VCaP (cell line): ENCODE data around the gene ADRA1B.

Experiments
- H3K27ac ChIP-seq: fragments of 450-650 bp; 2 replicates; pipeline ENCODE4 v1.5.1; 2017
- CTCF ChIP-seq: fragments of 450-650 bp; conservative IDR thresholded peaks from 2 replicates; pipeline ENCODE4 v1.5.1; 2017; ENCODE audit warnings: mild to moderate bottlenecking, moderate library complexity

The ADRA1B gene

GRCh38 chr5:159933531-159934485 is 17.5 kb downstream of the ADRA1B start:
- TF ChIP-seq CTCF: no peak
- H3K27ac ChIP-seq: no peak overlapping the region

GRCh38 chr5:159935946-159936345 is 19.7 kb downstream of the ADRA1B start:
- no peak overlapping the region for H3K27ac ChIP-seq
- TF ChIP-seq CTCF: no peak

GRCh38 chr5:159936686-159937329 is 20.5 kb downstream of the ADRA1B start:
- TF ChIP-seq CTCF: no peak
- H3K27ac ChIP-seq: no peak overlapping the region

- TF ChIP-seq CTCF: no peak
- H3K27ac ChIP-seq: no peak overlapping the region
Measured at GRCh38 chr5:159937580-159937979, 21.3 kb downstream of the ADRA1B start.

GRCh38 chr5:159943326-159943725 is 27.0 kb downstream of the ADRA1B start:
- TF ChIP-seq CTCF: no peak
- no peak overlapping the region for H3K27ac ChIP-seq

- TF ChIP-seq CTCF: no peak
- no peak overlapping the region for H3K27ac ChIP-seq
Measured at GRCh38 chr5:159944056-159944600, 27.8 kb downstream of the ADRA1B start.

- TF ChIP-seq CTCF: no peak
- H3K27ac ChIP-seq: no peak overlapping the region
Measured at GRCh38 chr5:159945359-159945758, 29.1 kb downstream of the ADRA1B start.
